Measurements from ENCODE around the gene HSD3B1. TPM values are rescaled to one million over a fixed set of nuclear protein-coding genes. Genes with fewer than 3 reads are reported as not detected.
"Not testable (repeated sequence)": the region's sequence is repeated elsewhere in the genome, so short reads cannot be mapped to it uniquely, and the experiment has no call there.

The HSD3B1 gene
- total and polyA plus RNA-seq, 2 donors from 2014 or later: not detected

DNA sequence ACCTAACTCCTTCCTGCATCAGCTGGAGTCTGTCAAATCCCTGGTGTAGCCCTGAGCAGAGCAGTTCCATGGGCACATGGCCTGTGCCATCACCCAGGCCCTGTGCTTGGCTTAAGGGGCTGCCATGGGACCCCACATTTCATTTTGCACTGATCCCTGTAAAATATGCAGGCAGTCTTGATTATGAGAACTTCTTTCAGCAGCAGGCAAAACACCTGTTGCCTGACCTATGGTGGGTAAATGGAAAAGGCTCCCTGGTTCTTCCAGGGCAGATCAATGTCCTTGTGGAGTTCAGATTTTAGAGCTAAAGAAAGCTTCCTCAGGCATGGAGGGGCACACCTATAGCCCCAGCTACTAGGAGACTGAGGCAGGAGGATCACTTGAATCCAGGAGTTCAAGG is 44.2 kb downstream of the HSD3B1 start:
- Histone ChIP-seq H3K4me3 (ENCODE audit: low read length in 3 of 3) (no peak overlapping the region), H3K36me3 (ENCODE audit: control insufficient read depth in 2 of 3, insufficient read depth in 3 of 3, low read length in 3 of 3) (no peaks in the 10 kb centered on the region), H3K9ac (ENCODE audit: low read length in 3 of 3) (no peak overlapping the region), H3K27ac (ENCODE audit: low read depth in 2 of 2, low read length in 2 of 2) (no peak overlapping the region), H3K9me3 (ENCODE audit: control insufficient read depth in 2 of 3, insufficient read depth in 1 of 3, low read length in 3 of 3) (no peaks in the 10 kb centered on the region), H3K27me3 (ENCODE audit: control insufficient read depth, insufficient read depth, low read length) (no peaks in the 10 kb centered on the region), H3K4me1 (ENCODE audit: control insufficient read depth in 2 of 3, insufficient read depth in 2 of 3, low read depth in 1 of 3, low read length in 3 of 3) (peaks cover 0 to 6% (median 4%) of the 10 kb centered on the region in 3 donors)
- FAIRE-seq: no peak
- intact Hi-C loops (cut with DNase I): no loop called here
- no peak for DNase-seq
- TF ChIP-seq, protein P1, sequence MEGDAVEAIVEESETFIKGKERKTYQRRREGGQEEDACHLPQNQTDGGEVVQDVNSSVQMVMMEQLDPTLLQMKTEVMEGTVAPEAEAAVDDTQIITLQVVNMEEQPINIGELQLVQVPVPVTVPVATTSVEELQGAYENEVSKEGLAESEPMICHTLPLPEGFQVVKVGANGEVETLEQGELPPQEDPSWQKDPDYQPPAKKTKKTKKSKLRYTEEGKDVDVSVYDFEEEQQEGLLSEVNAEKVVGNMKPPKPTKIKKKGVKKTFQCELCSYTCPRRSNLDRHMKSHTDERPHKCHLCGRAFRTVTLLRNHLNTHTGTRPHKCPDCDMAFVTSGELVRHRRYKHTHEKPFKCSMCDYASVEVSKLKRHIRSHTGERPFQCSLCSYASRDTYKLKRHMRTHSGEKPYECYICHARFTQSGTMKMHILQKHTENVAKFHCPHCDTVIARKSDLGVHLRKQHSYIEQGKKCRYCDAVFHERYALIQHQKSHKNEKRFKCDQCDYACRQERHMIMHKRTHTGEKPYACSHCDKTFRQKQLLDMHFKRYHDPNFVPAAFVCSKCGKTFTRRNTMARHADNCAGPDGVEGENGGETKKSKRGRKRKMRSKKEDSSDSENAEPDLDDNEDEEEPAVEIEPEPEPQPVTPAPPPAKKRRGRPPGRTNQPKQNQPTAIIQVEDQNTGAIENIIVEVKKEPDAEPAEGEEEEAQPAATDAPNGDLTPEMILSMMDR (IDR thresholded peaks at IDR 0.05; ENCODE audit: borderline replicate concordance, extremely low read depth, insufficient read depth): no peak

DNA sequence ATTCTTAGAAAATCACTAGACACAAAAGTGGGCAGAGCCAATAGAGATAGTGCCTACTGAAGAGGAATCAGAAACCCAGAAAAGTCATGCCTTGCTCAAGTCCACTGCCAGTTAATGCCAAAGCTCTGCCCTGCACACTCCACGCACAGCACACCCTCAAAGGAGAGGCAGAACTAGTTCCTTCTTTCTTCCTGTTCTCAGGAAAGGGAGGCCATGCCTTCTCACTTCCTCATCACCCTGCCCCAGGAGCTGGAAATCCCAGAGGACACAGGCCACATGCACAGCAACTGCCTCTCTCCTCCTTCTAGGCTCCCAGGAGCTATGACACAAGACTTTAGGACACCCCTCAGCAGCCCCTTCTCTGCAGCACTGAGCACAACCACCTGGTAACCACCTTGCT is 45.6 kb downstream of the HSD3B1 start:
- H3K27ac ChIP-seq (ENCODE audit: low read depth in 2 of 2, low read length in 2 of 2); H3K27me3 ChIP-seq (ENCODE audit: control insufficient read depth, insufficient read depth, low read length); FAIRE-seq; H3K9ac ChIP-seq (ENCODE audit: low read length in 3 of 3); H3K36me3 ChIP-seq (ENCODE audit: control insufficient read depth in 2 of 3, insufficient read depth in 3 of 3, low read length in 3 of 3); H3K4me1 ChIP-seq (ENCODE audit: control insufficient read depth in 2 of 3, insufficient read depth in 2 of 3, low read depth in 1 of 3, low read length in 3 of 3); intact Hi-C loops (cut with DNase I); H3K9me3 ChIP-seq (ENCODE audit: control insufficient read depth in 2 of 3, insufficient read depth in 1 of 3, low read length in 3 of 3); H3K4me3 ChIP-seq (ENCODE audit: low read length in 3 of 3); DNase-seq: not testable (repeated sequence)

DNA sequence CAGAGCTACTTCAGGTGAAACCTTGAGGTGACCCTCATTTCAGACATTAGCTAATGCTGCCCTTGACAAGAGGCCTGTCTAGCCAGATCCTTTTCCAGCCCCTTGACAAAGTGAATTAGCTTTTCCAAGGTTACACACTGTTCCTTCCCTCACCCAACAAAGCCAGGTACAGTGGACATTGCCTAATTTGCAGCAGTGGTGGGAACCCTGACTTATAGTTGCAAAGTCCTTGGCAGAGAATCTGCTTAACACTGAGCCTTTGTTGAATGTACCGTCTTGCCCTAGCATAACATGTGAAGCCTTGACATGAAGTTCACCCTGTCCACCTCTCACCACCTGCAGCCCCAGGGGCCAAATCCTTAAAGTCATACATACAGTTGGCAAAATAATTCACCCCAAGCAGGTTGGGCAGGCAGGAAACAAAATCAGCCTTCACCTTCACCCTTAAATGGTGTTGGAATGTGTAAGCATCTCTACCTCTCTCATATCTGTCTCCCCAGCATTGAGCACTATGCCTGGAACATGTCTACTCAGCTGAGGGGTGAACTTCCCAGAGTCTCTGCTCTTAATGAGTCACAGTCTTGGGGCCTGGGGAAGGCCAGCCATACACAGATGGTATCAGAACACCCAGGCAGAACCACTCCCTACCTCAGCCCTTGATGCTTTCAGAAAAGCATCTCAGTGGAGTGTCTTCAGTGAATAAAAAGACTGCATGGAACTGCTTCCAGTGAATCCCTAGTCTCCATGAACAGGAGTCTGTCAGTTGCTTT is 46.5 kb downstream of the HSD3B1 start:
- H3K27me3 ChIP-seq (ENCODE audit: control insufficient read depth, insufficient read depth, low read length); intact Hi-C loops (cut with DNase I); H3K4me1 ChIP-seq (ENCODE audit: control insufficient read depth in 2 of 3, insufficient read depth in 2 of 3, low read depth in 1 of 3, low read length in 3 of 3); H3K36me3 ChIP-seq (ENCODE audit: control insufficient read depth in 2 of 3, insufficient read depth in 3 of 3, low read length in 3 of 3); H3K4me3 ChIP-seq (ENCODE audit: low read length in 3 of 3); H3K9me3 ChIP-seq (ENCODE audit: control insufficient read depth in 2 of 3, insufficient read depth in 1 of 3, low read length in 3 of 3); H3K27ac ChIP-seq (ENCODE audit: low read depth in 2 of 2, low read length in 2 of 2); FAIRE-seq; DNase-seq; H3K9ac ChIP-seq (ENCODE audit: low read length in 3 of 3): not testable (repeated sequence)

DNA sequence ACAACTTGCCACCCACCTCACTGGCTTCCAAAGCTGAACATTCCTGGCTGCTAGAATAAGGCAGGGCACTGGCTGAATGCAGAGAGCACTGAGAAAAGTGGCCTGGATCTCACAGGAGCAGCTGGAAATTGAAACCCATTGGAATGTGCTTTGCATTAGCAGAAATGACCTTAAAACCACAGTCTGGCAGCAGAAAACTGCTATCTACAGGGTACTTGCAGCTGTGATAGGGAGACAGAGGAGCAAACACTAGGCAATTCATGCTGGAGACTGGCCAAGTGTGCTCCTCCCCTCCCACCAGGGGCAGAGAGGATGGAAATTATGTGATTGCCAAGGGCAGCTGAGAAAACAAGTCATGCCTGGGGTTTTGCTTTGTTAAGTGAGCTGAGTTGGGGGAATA is 47.2 kb downstream of the HSD3B1 start:
- H3K9ac ChIP-seq (ENCODE audit: low read length in 3 of 3): no peak overlapping the region
- no peaks in the 10 kb centered on the region for H3K36me3 ChIP-seq (ENCODE audit: control insufficient read depth in 2 of 3, insufficient read depth in 3 of 3, low read length in 3 of 3)
- no peak overlapping the region for H3K4me3 ChIP-seq (ENCODE audit: low read length in 3 of 3)
- no peaks in the 10 kb centered on the region for H3K9me3 ChIP-seq (ENCODE audit: control insufficient read depth in 2 of 3, insufficient read depth in 1 of 3, low read length in 3 of 3)
- no peaks in the 10 kb centered on the region for H3K27me3 ChIP-seq (ENCODE audit: control insufficient read depth, insufficient read depth, low read length)
- no peak for FAIRE-seq
- TF ChIP-seq, protein P1 (IDR thresholded peaks at IDR 0.05; ENCODE audit: borderline replicate concordance, extremely low read depth, insufficient read depth): no peak
- no peak overlapping the region for H3K27ac ChIP-seq (ENCODE audit: low read depth in 2 of 2, low read length in 2 of 2)
- H3K4me1 ChIP-seq (ENCODE audit: control insufficient read depth in 2 of 3, insufficient read depth in 2 of 3, low read depth in 1 of 3, low read length in 3 of 3): peaks cover 0 to 6% (median 4%) of the 10 kb centered on the region in 3 donors
- DNase-seq: peak in 4 of 5 donors; percentile 54 to 74 (median 59)
- intact Hi-C loops (cut with DNase I): no loop called here

Data from kidney (tissue), 14 donors.